ENCODE data around the gene TIMELESS.

GRCh38 chr12:56385873-56386272 is 63.4 kb downstream of the TIMELESS start:
- TF ChIP-seq, protein P1, sequence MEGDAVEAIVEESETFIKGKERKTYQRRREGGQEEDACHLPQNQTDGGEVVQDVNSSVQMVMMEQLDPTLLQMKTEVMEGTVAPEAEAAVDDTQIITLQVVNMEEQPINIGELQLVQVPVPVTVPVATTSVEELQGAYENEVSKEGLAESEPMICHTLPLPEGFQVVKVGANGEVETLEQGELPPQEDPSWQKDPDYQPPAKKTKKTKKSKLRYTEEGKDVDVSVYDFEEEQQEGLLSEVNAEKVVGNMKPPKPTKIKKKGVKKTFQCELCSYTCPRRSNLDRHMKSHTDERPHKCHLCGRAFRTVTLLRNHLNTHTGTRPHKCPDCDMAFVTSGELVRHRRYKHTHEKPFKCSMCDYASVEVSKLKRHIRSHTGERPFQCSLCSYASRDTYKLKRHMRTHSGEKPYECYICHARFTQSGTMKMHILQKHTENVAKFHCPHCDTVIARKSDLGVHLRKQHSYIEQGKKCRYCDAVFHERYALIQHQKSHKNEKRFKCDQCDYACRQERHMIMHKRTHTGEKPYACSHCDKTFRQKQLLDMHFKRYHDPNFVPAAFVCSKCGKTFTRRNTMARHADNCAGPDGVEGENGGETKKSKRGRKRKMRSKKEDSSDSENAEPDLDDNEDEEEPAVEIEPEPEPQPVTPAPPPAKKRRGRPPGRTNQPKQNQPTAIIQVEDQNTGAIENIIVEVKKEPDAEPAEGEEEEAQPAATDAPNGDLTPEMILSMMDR (conservative IDR thresholded peaks at IDR 0.05; ENCODE audit: low read length): no peak
- no peak for TF ChIP-seq EZH2phosphoT487 (IDR thresholded peaks at IDR 0.05; ENCODE audit: borderline replicate concordance, low read depth, low read length)

All from OCI-LY7 (cell line).